H1 (cell line): ENCODE measurements around the gene ATXN7. TPM values are rescaled to one million over a fixed set of nuclear protein-coding genes. Genes with fewer than 3 reads are reported as not detected.

ENCODE experiments used
- CTCF ChIA-PET: fragments of 300-600 bp; sonication (Branson Sonifier 250); formaldehyde crosslinking; loops from one replicate; lab custom pipeline; 2021; ENCODE audit not compliant: partially characterized antibody; lab: Charles Lee
- POLR2A ChIA-PET: fragments of 300-600 bp; sonication (Branson Sonifier 250); formaldehyde crosslinking; loops from one replicate; lab custom pipeline; 2021; ENCODE audit warnings: inconsistent platforms; ENCODE audit not compliant: partially characterized antibody; lab: Charles Lee
- DNase-seq, 2 experiments: peaks; one replicate each; pipeline versions ENCODE4 v3.0.0 to v3.0.0-alpha.2; 2010 to 2022; ENCODE audit warnings: low spot score in 2 of 2, low read depth in 1 of 2, mixed read lengths in 1 of 2
- FAIRE-seq: peaks from 2 replicates; lab custom pipeline; 2011; peaks lifted over from hg19 to GRCh38; lab: Jason Lieb, UNC
- H2AFZ ChIP-seq: 2 replicates; pipeline ENCODE4 v1.8.1; 2012; ENCODE audit warnings: low read length, inconsistent platforms
- H2AK5ac ChIP-seq: 2 replicates; pipeline ENCODE4 v1.6.1; 2013; ENCODE audit warnings: low read depth, low read length
- H2BK120ac ChIP-seq: replicated peaks from 2 replicates; pipeline ENCODE3; 2013; ENCODE audit warnings: low read depth, low read length, inconsistent platforms
- H2BK12ac ChIP-seq: 2 replicates; pipeline ENCODE4 v1.6.1; 2013; ENCODE audit warnings: low read depth, low read length
- H2BK15ac ChIP-seq: 2 replicates; pipeline ENCODE4 v1.6.1; 2013; ENCODE audit warnings: low read length
- H2BK20ac ChIP-seq: 2 replicates; pipeline ENCODE4 v1.6.1; 2013; ENCODE audit warnings: low read length
- H2BK5ac ChIP-seq: 2 replicates; pipeline ENCODE4 v1.6.1; 2013; ENCODE audit warnings: low read depth, low read length
- H3K14ac ChIP-seq: 2 replicates; pipeline ENCODE4 v1.6.1; 2013; ENCODE audit warnings: inconsistent platforms; ENCODE audit not compliant: insufficient read length
- H3K18ac ChIP-seq: 2 replicates; pipeline ENCODE4 v1.6.1; 2013; ENCODE audit warnings: low read length; ENCODE audit errors: extremely low read depth
- H3K23ac ChIP-seq: 2 replicates; pipeline ENCODE4 v1.6.1; 2013; ENCODE audit warnings: inconsistent platforms; ENCODE audit not compliant: insufficient read length
- H3K23me2 ChIP-seq: 2 replicates; pipeline ENCODE4 v1.6.1; 2013; ENCODE audit warnings: low read depth, low read length
- H3K27ac ChIP-seq: 2 replicates; pipeline ENCODE4 v1.6.1; 2011; ENCODE audit warnings: low read depth, low read length, inconsistent platforms
- H3K27me3 ChIP-seq, 4 experiments: replicated peaks in 1 of 4; 1 replicate in 1 of 4; 2 replicates in 3 of 4; pipeline versions ENCODE4 v1.6.1 to v1.8.1; 2011 to 2013; ENCODE audit warnings: low read length in 3 of 4, mild to moderate bottlenecking in 3 of 4, inconsistent platforms in 2 of 4, mixed read lengths in 2 of 4, moderate library complexity in 1 of 4; ENCODE audit not compliant: control insufficient read depth in 3 of 4, insufficient read depth in 3 of 4; ENCODE audit errors: extremely low read depth in 1 of 4
- H3K36me3 ChIP-seq, 4 experiments: 2 replicates each; pipeline versions ENCODE4 v1.6.1 to v1.8.1; 2011 to 2013; ENCODE audit warnings: mild to moderate bottlenecking in 4 of 4, low read length in 3 of 4, moderate library complexity in 2 of 4, control low read depth in 1 of 4, inconsistent platforms in 1 of 4; ENCODE audit not compliant: insufficient read depth in 4 of 4, control insufficient read depth in 2 of 4
- H3K4ac ChIP-seq: replicated peaks from 2 replicates; pipeline ENCODE3; 2013; ENCODE audit warnings: low read length, low read depth, mixed read lengths, inconsistent platforms; ENCODE audit not compliant: insufficient read length
- H3K4me1 ChIP-seq, 4 experiments: replicated peaks in 1 of 4; 1 replicate in 1 of 4; 2 replicates in 3 of 4; pipeline versions ENCODE4 v1.6.1 to v1.8.1; 2011 to 2013; ENCODE audit warnings: low read length in 3 of 4, inconsistent platforms in 2 of 4, mixed read lengths in 1 of 4; ENCODE audit not compliant: insufficient read depth in 4 of 4, control insufficient read depth in 3 of 4
- H3K4me2 ChIP-seq, 2 experiments: 2 replicates each; pipeline versions ENCODE4 v1.6.1 to v1.8.1; 2011 to 2013; ENCODE audit warnings: low read depth in 2 of 2, low read length in 2 of 2, control low read depth in 1 of 2, inconsistent platforms in 1 of 2, mild to moderate bottlenecking in 1 of 2; ENCODE audit not compliant: insufficient read depth in 1 of 2
- H3K4me3 ChIP-seq, 4 experiments: fragments of 200-600, 300-600 bp in 1 of 4; sonication (generic), shearing (Covaris generic), sonication (Bioruptor Twin) in 1 of 4; 2 replicates each; pipeline versions ENCODE4 v1.5.1 to v1.8.1; 2011 to 2016; ENCODE audit warnings: low read length in 4 of 4, low read depth in 3 of 4, control low read depth in 2 of 4, inconsistent platforms in 2 of 4, mild to moderate bottlenecking in 2 of 4, mixed read lengths in 1 of 4, moderate library complexity in 1 of 4; ENCODE audit not compliant: insufficient read depth in 2 of 4; ENCODE audit errors: extremely low read depth in 1 of 4
- H3K56ac ChIP-seq: replicated peaks from 2 replicates; pipeline ENCODE3; 2013; ENCODE audit warnings: low read depth, mild to moderate bottlenecking, mixed read lengths, low read length, inconsistent platforms; ENCODE audit not compliant: insufficient read length
- H3K79me1 ChIP-seq: 2 replicates; pipeline ENCODE4 v1.6.1; 2013; ENCODE audit warnings: low read depth, low read length, control low read depth
- H3K79me2 ChIP-seq, 2 experiments: 2 replicates each; pipeline versions ENCODE4 v1.6.1 to v1.8.1; 2012 to 2013; ENCODE audit warnings: low read length in 2 of 2, mild to moderate bottlenecking in 2 of 2, inconsistent platforms in 1 of 2; ENCODE audit not compliant: insufficient read depth in 2 of 2, control insufficient read depth in 1 of 2
- H3K9ac ChIP-seq, 4 experiments: replicated peaks in 1 of 4; 1 replicate in 1 of 4; 2 replicates in 3 of 4; pipeline versions ENCODE4 v1.6.1 to v1.8.1; 2011 to 2013; ENCODE audit warnings: low read depth in 3 of 4, low read length in 3 of 4, control low read depth in 2 of 4, mild to moderate bottlenecking in 2 of 4, moderate library complexity in 2 of 4, inconsistent platforms in 1 of 4; ENCODE audit errors: extremely low read depth in 1 of 4
- H3K9me3 ChIP-seq, 2 experiments: 2 replicates each; pipeline versions ENCODE4 v1.6.1 to v1.8.1; 2012 to 2013; ENCODE audit warnings: mild to moderate bottlenecking in 2 of 2, moderate library complexity in 2 of 2, control low read depth in 1 of 2, inconsistent platforms in 1 of 2, low read depth in 1 of 2, low read length in 1 of 2, mixed read lengths in 1 of 2; ENCODE audit not compliant: insufficient read depth in 2 of 2
- H4K20me1 ChIP-seq, 2 experiments: replicated peaks in 1 of 2; 2 replicates each; pipeline versions ENCODE3 to v1.8.1; 2011 to 2013; ENCODE audit warnings: inconsistent platforms in 2 of 2, low read length in 2 of 2, mild to moderate bottlenecking in 1 of 2; ENCODE audit not compliant: insufficient read depth in 2 of 2, control insufficient read depth in 1 of 2
- H4K5ac ChIP-seq: 2 replicates; pipeline ENCODE4 v1.6.1; 2013; ENCODE audit warnings: low read length, low read depth, mixed read lengths, inconsistent platforms; ENCODE audit not compliant: insufficient read length
- H4K8ac ChIP-seq: 2 replicates; pipeline ENCODE4 v1.8.0; 2013; ENCODE audit warnings: mild to moderate bottlenecking, moderate library complexity, low read length, inconsistent platforms; ENCODE audit not compliant: insufficient read depth; ENCODE audit errors: extremely low read depth
- H4K91ac ChIP-seq: replicated peaks from 2 replicates; pipeline ENCODE3; 2013; ENCODE audit warnings: low read length, mixed read lengths, inconsistent platforms; ENCODE audit not compliant: insufficient read length
- CREB1 ChIP-seq: IDR thresholded peaks from 2 replicates; pipeline ENCODE4 v1.6.1; 2012; ENCODE audit warnings: inconsistent platforms
- JUN ChIP-seq: IDR thresholded peaks from 2 replicates; pipeline ENCODE4 v1.6.1; 2011; ENCODE audit warnings: low read depth, mild to moderate bottlenecking, improper control_type of control experiment, low read length
- TCF12 ChIP-seq: IDR thresholded peaks from 2 replicates; pipeline ENCODE4 v1.6.1; 2011; ENCODE audit warnings: low read depth, mild to moderate bottlenecking, low read length
- WGBS, 2 experiments: shearing (Covaris generic) in 1 of 2; methylation state at CpG; one replicate each; pipeline versions ENCODE4 v1.1.6 to v1.1.7; 2013 to 2015; ENCODE audit warnings: low lambda C conversion rate in 2 of 2, mixed read lengths in 2 of 2, inconsistent platforms in 1 of 2, low coverage in 1 of 2, missing lambda C conversion rate in 1 of 2; ENCODE audit not compliant: insufficient replicate concordance in 2 of 2, insufficient coverage in 1 of 2, insufficient read length in 1 of 2; ENCODE audit errors: extremely low coverage in 1 of 2, missing lambda C conversion rate in 1 of 2; 5-methylcytosine and 5-hydroxymethylcytosine counted together
- polyA plus RNA-seq, 7 experiments: library from polyadenylated mRNA; depleted of rRNA in 3 of 7; stranded (reverse) in 5 of 7; unstranded in 2 of 7; fragments of >200 nt in 5 of 7; fragments of 200-250 nt in 2 of 7; gene quantifications; 1 replicate in 5 of 7; 2 replicates in 1 of 7; 4 replicates in 1 of 7; pipeline versions ENCODE4 v1.2.1 to v1.2.3, GENCODE V29; 2011 to 2013; ENCODE audit warnings: missing spikeins in 2 of 7, mixed read lengths in 2 of 7
- total RNA-seq: library from RNA; stranded (reverse); fragmentation: NEBNext Ultra II Directional; extraction: Animal tissue kit (Norgen Biotek cat#: 25700); gene quantifications from 2 replicates; pipeline ENCODE4 v1.2.1, GENCODE V29; 2021
- TF ChIP-seq, protein P1 (sequence below): IDR thresholded peaks from 2 replicates; pipeline ENCODE4 v1.6.1; 2011; ENCODE audit warnings: low read length, improper control_type of control experiment

ATXN7 gene
- total and polyA plus RNA-seq, 2 of the 8 experiments (the other 6 are each of a cell fraction or from before 2014, with no cell fraction given), result 15.5 to 16.8 TPM

DNA sequence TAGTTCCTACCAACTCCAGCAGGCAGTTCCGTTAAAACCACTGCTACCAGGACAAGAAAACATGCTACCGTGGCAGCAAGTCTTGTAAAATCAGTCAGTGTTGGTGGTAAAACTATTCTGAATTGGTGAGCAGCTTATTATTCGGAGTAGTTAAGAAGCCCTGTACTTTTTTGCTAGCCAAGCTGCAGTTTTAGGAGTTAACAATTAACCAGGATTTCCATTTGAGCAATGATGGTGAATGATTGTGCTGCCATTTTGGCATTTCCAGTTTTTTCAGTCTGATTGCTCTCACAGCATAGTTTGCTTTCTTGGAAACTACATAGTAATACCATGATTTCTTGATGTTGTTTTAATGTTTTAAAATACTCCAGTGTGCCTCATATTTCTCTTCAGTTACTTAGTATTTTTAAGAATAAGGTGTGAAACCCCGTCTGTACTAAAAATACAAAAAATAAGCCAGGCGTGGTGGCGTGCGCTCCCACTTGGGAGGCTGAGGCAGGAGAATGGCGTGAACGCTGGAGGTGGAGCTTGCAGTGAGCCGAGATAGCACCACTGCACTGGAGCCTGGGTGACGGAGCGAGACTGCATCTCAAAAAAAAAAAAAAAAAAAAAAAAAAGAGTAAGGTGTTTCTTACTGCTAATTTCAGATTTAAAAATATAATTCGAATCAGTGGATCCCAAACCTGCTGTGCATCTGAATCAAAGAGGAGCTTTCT lies 92.3 kb downstream of the ATXN7 start:
- Histone ChIP-seq H2BK12ac (no peak overlapping the region), H2BK5ac (no peak overlapping the region), H4K20me1 (no peaks in the 10 kb centered on the region), H4K8ac (no peak overlapping the region), H3K23ac (no peak overlapping the region), H3K9me3 (no peaks in the 10 kb centered on the region), H3K14ac (no peak overlapping the region), H3K4ac (no peak overlapping the region), H3K4me3 (no peak overlapping the region), H3K27me3 (no peaks in the 10 kb centered on the region), H3K4me2 (no peak overlapping the region), H3K56ac (no peak overlapping the region), H2AFZ (no peak overlapping the region), H3K36me3 (no peaks in the 10 kb centered on the region), H3K18ac (no peak overlapping the region), H4K91ac (no peak overlapping the region), H3K9ac (no peak overlapping the region), H2BK20ac (no peak overlapping the region), H3K79me2 (0 out of 4 replicates have a peak, but pooled peaks cover 0 to 4% of the 10 kb centered on the region in 2 experiments), H3K27ac (no peak overlapping the region), H3K79me1 (peaks cover 2% of the 10 kb centered on the region; the same call in 1 of the 2 replicates), H2BK120ac (no peak overlapping the region), H2BK15ac (no peak overlapping the region), H2AK5ac (no peak overlapping the region), H3K23me2 (no peaks in the 10 kb centered on the region), H3K4me1 (peaks cover 0 to 20% (median 12%) of the 10 kb centered on the region in 4 experiments; a peak in 4 of 7 replicates), H4K5ac (no peak overlapping the region)
- WGBS, 2 experiments, result 95% methylated on average over 13 of the region's 13 CpGs; no CpG with 5 or more reads in 1 of the 2 experiments
- DNase-seq, result no peak
- ChIA-PET POLR2A (no interaction called here), CTCF (interaction anchor here (0.9 to 2.3 kb wide), 3 partner anchors 11 to 38 kb away, joined by 3 to 11 read pairs (median 3); no protein-coding TSS in a partner anchor)
- no peak for FAIRE-seq
- no peak for TF ChIP-seq JUN
- TF ChIP-seq, protein P1, sequence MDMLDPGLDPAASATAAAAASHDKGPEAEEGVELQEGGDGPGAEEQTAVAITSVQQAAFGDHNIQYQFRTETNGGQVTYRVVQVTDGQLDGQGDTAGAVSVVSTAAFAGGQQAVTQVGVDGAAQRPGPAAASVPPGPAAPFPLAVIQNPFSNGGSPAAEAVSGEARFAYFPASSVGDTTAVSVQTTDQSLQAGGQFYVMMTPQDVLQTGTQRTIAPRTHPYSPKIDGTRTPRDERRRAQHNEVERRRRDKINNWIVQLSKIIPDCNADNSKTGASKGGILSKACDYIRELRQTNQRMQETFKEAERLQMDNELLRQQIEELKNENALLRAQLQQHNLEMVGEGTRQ, result no peak
- no peak for TF ChIP-seq CREB1
- no peak for TF ChIP-seq TCF12
